Thoracic aorta (tissue), 2 donors: ENCODE results near the gene ACTL8. TPM values are rescaled to one million over a fixed set of nuclear protein-coding genes. Genes with fewer than 3 reads are reported as not detected.

Experiments used
- ATAC-seq: fragments of 150-250 bp; one replicate; pipeline ENCODE4 v1.8.0; 2017; ENCODE audit warnings: low read depth; ENCODE audit not compliant: insufficient number of reproducible peaks, low FRiP score
- DNase-seq: peaks from one replicate; pipeline ENCODE4 v3.0.0-alpha.2; 2020; ENCODE audit warnings: low spot score
- H3K27ac ChIP-seq, 2 donors: fragments of 200-600 bp; sonication (generic); 1 replicate in 1 of 2; 2 replicates in 1 of 2; pipeline ENCODE4 v1.5.1; 2016; ENCODE audit warnings: mild to moderate bottlenecking in 2 of 2, moderate library complexity in 2 of 2
- H3K27me3 ChIP-seq: fragments of 200-600 bp; sonication (generic); replicated peaks from 2 replicates; pipeline ENCODE4 v1.6.0; 2016; ENCODE audit warnings: mild to moderate bottlenecking; ENCODE audit not compliant: insufficient read depth
- H3K36me3 ChIP-seq: fragments of 200-600 bp; sonication (generic); one replicate; pipeline ENCODE4 v1.5.1; 2016
- H3K4me1 ChIP-seq, 2 donors: fragments of 200-600 bp; sonication (generic); 1 replicate in 1 of 2; 2 replicates in 1 of 2; pipeline versions ENCODE4 v1.5.1 to v1.6.0; 2016; ENCODE audit warnings: low read depth in 2 of 2, mild to moderate bottlenecking in 1 of 2; ENCODE audit not compliant: control insufficient read depth in 1 of 2
- H3K4me3 ChIP-seq: fragments of 200-600 bp; sonication (generic); 2 replicates; pipeline ENCODE4 v1.5.1; 2016; ENCODE audit warnings: mild to moderate bottlenecking
- H3K9me3 ChIP-seq: fragments of 200-600 bp; sonication (generic); 2 replicates; pipeline ENCODE4 v1.5.1; 2016
- CTCF ChIP-seq: fragments of 200-600 bp; sonication (generic); IDR thresholded peaks from one replicate; pipeline ENCODE4 v1.5.1; 2019; ENCODE audit warnings: antibody characterized with exemption
- total RNA-seq, 2 donors: library from RNA; depleted of rRNA; stranded (reverse); fragments of >200 nt; gene quantifications; one replicate each; pipeline versions ENCODE4 v1.1.0 to v1.2.3, GENCODE V29; 2016

ACTL8 gene
- total RNA-seq, 2 donors from 2014 or later, result not detected

DNA sequence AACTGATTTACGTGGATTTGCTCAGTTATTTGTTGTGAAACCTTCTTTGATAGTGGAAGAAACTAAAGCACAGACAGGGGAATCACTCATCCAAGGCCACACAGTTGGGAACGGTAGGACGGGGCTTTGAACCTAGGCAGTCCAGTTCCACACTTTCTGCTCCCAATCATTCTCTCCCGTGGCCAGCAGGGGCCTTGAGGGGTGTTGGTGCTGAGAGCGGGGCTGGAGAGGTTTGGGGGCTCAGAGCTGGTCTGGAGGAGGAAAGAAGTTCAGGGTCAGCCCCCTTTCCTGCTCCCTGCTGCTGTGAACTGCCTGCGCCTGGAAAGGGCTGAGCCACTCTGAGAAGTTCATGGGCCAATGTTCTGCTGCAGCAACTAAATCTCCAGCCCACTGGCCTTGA is 31.4 kb upstream of the ACTL8 start:
- no peaks in the 10 kb centered on the region for H3K27me3 ChIP-seq
- DNase-seq, result no peak
- TF ChIP-seq CTCF, result no peak

GRCh38 chr1:17724150-17724549 is 31.0 kb upstream of the ACTL8 start:
- Histone ChIP-seq H3K27me3 (no peaks in the 10 kb centered on the region), H3K9me3 (no peaks in the 10 kb centered on the region), H3K4me3 (no peak overlapping the region), H3K36me3 (no peaks in the 10 kb centered on the region), H3K4me1 (no peaks in the 10 kb centered on the region), H3K27ac (no peak overlapping the region)
- ATAC-seq (no peak), DNase-seq (no peak)
- TF ChIP-seq CTCF, result no peak

More for the DNA sequence above, 31.4 kb upstream of the ACTL8 start:
- Histone ChIP-seq H3K27ac (no peak overlapping the region), H3K4me3 (no peak overlapping the region), H3K9me3 (no peaks in the 10 kb centered on the region), H3K36me3 (no peaks in the 10 kb centered on the region), H3K4me1 (no peaks in the 10 kb centered on the region)
- ATAC-seq, result no peak

- no peak for DNase-seq
- TF ChIP-seq CTCF, result no peak
Measured at GRCh38 chr1:17725084-17725719, 29.9 kb upstream of the ACTL8 start.

DNA sequence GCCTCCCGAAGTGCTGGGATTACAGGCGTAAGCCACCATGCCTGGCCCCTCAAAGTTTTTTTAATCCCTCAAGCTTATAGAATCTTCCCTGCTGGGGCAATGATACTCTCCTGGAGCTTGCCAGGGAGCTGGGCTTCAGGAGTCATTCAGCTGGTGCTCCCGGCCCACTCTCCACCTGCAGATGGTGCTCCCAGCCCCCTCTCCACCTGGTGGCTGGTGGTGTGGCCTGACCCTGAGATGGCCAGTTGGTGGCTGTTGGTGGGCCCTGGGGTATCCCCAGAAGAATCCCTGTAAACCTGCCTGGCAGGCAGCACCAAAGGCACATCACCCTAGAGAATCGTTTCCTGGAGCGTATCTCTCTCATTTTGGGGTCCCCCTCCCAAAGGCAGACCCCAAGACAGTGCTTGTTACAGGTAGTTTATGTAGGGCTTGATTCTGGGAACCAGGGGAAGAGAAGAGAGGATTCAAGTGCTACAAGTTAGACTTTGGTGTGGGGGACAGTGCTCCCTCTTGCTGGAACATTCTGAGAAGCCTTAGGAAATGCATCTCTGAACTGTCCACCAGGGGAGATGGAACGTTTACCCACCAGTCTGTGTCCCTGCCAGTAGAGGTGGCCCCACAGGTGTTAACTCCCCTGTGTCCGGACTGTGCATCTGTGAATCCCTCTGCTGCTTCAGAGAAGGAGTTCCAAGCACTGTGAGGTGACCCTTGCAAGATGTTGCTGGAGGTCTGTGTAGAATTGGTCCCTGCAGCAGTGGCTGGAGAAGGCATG is 29.1 kb upstream of the ACTL8 start:
- DNase-seq (no peak), ATAC-seq (no peak)
- Histone ChIP-seq H3K36me3 (no peaks in the 10 kb centered on the region), H3K4me1 (no peaks in the 10 kb centered on the region), H3K27ac (no peak overlapping the region), H3K4me3 (no peak overlapping the region), H3K9me3 (no peaks in the 10 kb centered on the region), H3K27me3 (no peaks in the 10 kb centered on the region)
- TF ChIP-seq CTCF, result no peak

More at GRCh38 chr1:17725084-17725719, 29.9 kb upstream of the ACTL8 start:
- H3K4me3 ChIP-seq, result no peak overlapping the region
- ATAC-seq, result no peak
- no peak overlapping the region for H3K27ac ChIP-seq
- H3K36me3 ChIP-seq, result no peaks in the 10 kb centered on the region
- no peaks in the 10 kb centered on the region for H3K9me3 ChIP-seq
- no peaks in the 10 kb centered on the region for H3K27me3 ChIP-seq
- H3K4me1 ChIP-seq, result no peaks in the 10 kb centered on the region

- Histone ChIP-seq H3K4me3 (no peak overlapping the region), H3K36me3 (no peaks in the 10 kb centered on the region), H3K27ac (no peak overlapping the region), H3K9me3 (no peaks in the 10 kb centered on the region), H3K4me1 (no peaks in the 10 kb centered on the region), H3K27me3 (no peaks in the 10 kb centered on the region)
- TF ChIP-seq CTCF, result no peak
- no peak for ATAC-seq
- DNase-seq, result no peak
Measured at GRCh38 chr1:17728123-17728712, 26.9 kb upstream of the ACTL8 start.
